Kidney (tissue), 14 donors: ENCODE data around the gene SLC30A3. TPM values are rescaled to one million over a fixed set of nuclear protein-coding genes. Genes with fewer than 3 reads are reported as not detected.

ENCODE experiments used
- DNase-seq, 5 donors: peaks; one replicate each; pipeline ENCODE4 v3.0.0-alpha.2; 2013 to 2020
- FAIRE-seq: peaks from 2 replicates; lab custom pipeline; 2012; peaks lifted over from hg19 to GRCh38; lab: Jason Lieb, UNC
- H3K27ac ChIP-seq, 2 donors: one replicate each; pipeline ENCODE4 v1.7.0; 2013; ENCODE audit warnings: low read depth in 2 of 2, low read length in 2 of 2, inconsistent platforms in 1 of 2
- H3K27me3 ChIP-seq: one replicate; pipeline ENCODE4 v1.7.1; 2013; ENCODE audit warnings: low read length, inconsistent platforms; ENCODE audit not compliant: control insufficient read depth, insufficient read depth
- H3K36me3 ChIP-seq, 3 donors: one replicate each; pipeline versions ENCODE4 v1.7.0 to v1.7.1; 2013; ENCODE audit warnings: low read length in 3 of 3, control low read depth in 1 of 3, inconsistent platforms in 1 of 3; ENCODE audit not compliant: insufficient read depth in 3 of 3, control insufficient read depth in 2 of 3
- H3K4me1 ChIP-seq, 3 donors: one replicate each; pipeline versions ENCODE4 v1.7.0 to v1.7.1; 2013; ENCODE audit warnings: low read length in 3 of 3, inconsistent platforms in 1 of 3, low read depth in 1 of 3; ENCODE audit not compliant: control insufficient read depth in 2 of 3, insufficient read depth in 2 of 3
- H3K4me3 ChIP-seq, 3 donors: one replicate each; pipeline versions ENCODE4 v1.7.0 to v1.8.1; 2013; ENCODE audit warnings: low read length in 3 of 3, control low read depth in 1 of 3, inconsistent platforms in 1 of 3
- H3K9ac ChIP-seq, 3 donors: one replicate each; pipeline versions ENCODE4 v1.7.0 to v1.7.1; 2013; ENCODE audit warnings: low read length in 3 of 3, control low read depth in 1 of 3, inconsistent platforms in 1 of 3
- H3K9me3 ChIP-seq, 3 donors: one replicate each; pipeline versions ENCODE4 v1.7.0 to v1.7.1; 2013; ENCODE audit warnings: low read length in 3 of 3, control low read depth in 1 of 3, inconsistent platforms in 1 of 3; ENCODE audit not compliant: control insufficient read depth in 2 of 3, insufficient read depth in 1 of 3
- intact Hi-C: fragments of 100-400 bp; cut with DNase I; formaldehyde crosslinking; loops from one replicate; pipeline ENCODE4 v1.11.1; 2022
- polyA plus RNA-seq: library from polyadenylated mRNA; stranded (reverse); fragments of 350-450 nt; fragmentation: Illumina TruSeq; extraction: RNeasy Lipid Tissue Mini Kit (QIAGEN cat#74804); gene quantifications from one replicate; pipeline ENCODE4 v1.2.3, GENCODE V29; 2014; ENCODE audit warnings: low read depth, low replicate concordance; ENCODE audit not compliant: insufficient read depth
- total RNA-seq: library from RNA; stranded (reverse); fragmentation: NEBNext Ultra II Directional; extraction: Animal tissue kit (Norgen Biotek cat#: 25700); gene quantifications from one replicate; pipeline ENCODE4 v1.2.1, GENCODE V29; 2021
- TF ChIP-seq, protein P1 (sequence below): IDR thresholded peaks from 3 replicates; pipeline ENCODE4 v1.5.1; 2012; ENCODE audit warnings: mild to moderate bottlenecking, moderate library complexity, borderline replicate concordance; ENCODE audit not compliant: insufficient read depth; ENCODE audit errors: extremely low read depth
- donor health status: control.
- donor health status: control.
- donor health status: control.
- donor health status: control.
- donor health status: control.
- donor health status: DM: yes; HTN: yes; CAD: no.
- donor health status: Normal renal cell carcinoma (clear cell type).

SLC30A3 gene
- total and polyA plus RNA-seq, 2 donors from 2014 or later, result 0.31 TPM; not detected in 1

- no peak for FAIRE-seq
- H3K4me1 ChIP-seq, result no peaks in the 10 kb centered on the region
- peak in 3 of 5 donors; percentile 56 to 71 (median 57) for DNase-seq
- H3K27ac ChIP-seq, result no peak within 1 kb of the TSS
- no peaks in the 10 kb centered on the region for H3K27me3 ChIP-seq
- H3K36me3 ChIP-seq, result no peaks in the 10 kb centered on the region
- no peak within 1 kb of the TSS for H3K9ac ChIP-seq
- intact Hi-C loops, result no loop called here
- H3K4me3 ChIP-seq, result no peak within 1 kb of the TSS
- TF ChIP-seq, protein P1, sequence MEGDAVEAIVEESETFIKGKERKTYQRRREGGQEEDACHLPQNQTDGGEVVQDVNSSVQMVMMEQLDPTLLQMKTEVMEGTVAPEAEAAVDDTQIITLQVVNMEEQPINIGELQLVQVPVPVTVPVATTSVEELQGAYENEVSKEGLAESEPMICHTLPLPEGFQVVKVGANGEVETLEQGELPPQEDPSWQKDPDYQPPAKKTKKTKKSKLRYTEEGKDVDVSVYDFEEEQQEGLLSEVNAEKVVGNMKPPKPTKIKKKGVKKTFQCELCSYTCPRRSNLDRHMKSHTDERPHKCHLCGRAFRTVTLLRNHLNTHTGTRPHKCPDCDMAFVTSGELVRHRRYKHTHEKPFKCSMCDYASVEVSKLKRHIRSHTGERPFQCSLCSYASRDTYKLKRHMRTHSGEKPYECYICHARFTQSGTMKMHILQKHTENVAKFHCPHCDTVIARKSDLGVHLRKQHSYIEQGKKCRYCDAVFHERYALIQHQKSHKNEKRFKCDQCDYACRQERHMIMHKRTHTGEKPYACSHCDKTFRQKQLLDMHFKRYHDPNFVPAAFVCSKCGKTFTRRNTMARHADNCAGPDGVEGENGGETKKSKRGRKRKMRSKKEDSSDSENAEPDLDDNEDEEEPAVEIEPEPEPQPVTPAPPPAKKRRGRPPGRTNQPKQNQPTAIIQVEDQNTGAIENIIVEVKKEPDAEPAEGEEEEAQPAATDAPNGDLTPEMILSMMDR, result no peak
- no peaks in the 10 kb centered on the region for H3K9me3 ChIP-seq
These were observed 19.2 kb upstream of the SLC30A3 start, which contains the start of gene TRIM54 for GRCh38 chr2:27281855-27282559. Gene TRIM54 (plus strand): TSS chr2:27282429. CDS start chr2:27282732, 303 bp downstream.

GRCh38 chr2:27281442-27281841, 18.6 kb upstream of the SLC30A3 start:
- H3K4me1 ChIP-seq, result no peaks in the 10 kb centered on the region
- no peaks in the 10 kb centered on the region for H3K9me3 ChIP-seq
- H3K36me3 ChIP-seq, result no peaks in the 10 kb centered on the region
- no peak overlapping the region for H3K4me3 ChIP-seq
- H3K27ac ChIP-seq, result no peak overlapping the region
- TF ChIP-seq, protein P1, result no peak
- H3K27me3 ChIP-seq, result no peaks in the 10 kb centered on the region
- H3K9ac ChIP-seq, result no peak overlapping the region
- intact Hi-C loops, result no loop called here
- FAIRE-seq (no peak), DNase-seq (no peak)

DNA sequence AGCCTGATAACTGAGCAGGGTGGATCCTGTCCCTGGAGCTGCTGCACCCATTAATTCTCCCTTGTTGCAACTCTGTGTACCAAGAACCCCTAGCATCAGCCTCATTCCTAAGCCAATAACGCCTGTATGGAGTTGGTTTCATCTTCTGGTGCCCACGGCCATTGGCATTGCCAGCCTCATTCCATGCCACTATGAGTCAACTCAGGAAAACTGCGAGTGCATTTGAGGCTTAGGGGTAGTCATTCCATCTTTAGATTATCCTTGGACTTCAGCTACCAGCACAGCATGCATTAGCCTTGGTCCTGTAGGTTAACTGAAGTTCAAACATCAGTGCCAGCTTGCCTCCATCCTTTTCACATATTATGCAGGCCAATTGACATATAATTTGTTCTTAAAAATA, 18.0 kb upstream of the SLC30A3 start:
- intact Hi-C loops, result no loop called here
- Histone ChIP-seq H3K9ac (no peak overlapping the region), H3K9me3 (no peaks in the 10 kb centered on the region), H3K4me1 (no peaks in the 10 kb centered on the region), H3K27ac (no peak overlapping the region), H3K36me3 (no peaks in the 10 kb centered on the region), H3K4me3 (no peak overlapping the region), H3K27me3 (no peaks in the 10 kb centered on the region)
- no peak for FAIRE-seq
- DNase-seq, result no peak
- TF ChIP-seq, protein P1, result no peak
